ENCODE measurements around the gene GFOD1. TPM values are rescaled to one million over a fixed set of nuclear protein-coding genes. Genes with fewer than 3 reads are reported as not detected.

The GFOD1 gene
- total and polyA plus RNA-seq, 10 of the 15 experiments (the other 5 are each of a cell fraction or from before 2014, with no cell fraction given), result 6.5 to 41.4 (median 16.0) TPM

DNA sequence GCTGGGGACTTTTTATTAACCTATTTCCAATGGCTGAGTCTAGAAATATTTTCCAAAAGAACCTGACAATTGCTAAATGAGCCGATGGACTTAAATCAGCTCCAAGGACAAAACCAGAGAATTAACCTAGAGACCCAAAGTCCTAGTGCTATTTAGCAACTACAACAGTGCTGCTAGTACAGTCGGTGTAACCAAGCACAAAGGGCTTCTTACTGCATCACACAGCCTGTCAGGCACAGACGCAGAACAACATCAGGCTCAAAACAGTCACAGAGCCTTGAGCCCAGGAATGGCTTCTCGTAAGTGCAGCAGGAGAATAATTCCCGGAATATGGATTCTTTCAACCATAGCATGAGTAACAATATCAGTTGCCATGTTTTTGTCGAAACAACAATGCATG lies 70.0 kb downstream of the GFOD1 start (continued):
- TF ChIP-seq, protein P1, sequence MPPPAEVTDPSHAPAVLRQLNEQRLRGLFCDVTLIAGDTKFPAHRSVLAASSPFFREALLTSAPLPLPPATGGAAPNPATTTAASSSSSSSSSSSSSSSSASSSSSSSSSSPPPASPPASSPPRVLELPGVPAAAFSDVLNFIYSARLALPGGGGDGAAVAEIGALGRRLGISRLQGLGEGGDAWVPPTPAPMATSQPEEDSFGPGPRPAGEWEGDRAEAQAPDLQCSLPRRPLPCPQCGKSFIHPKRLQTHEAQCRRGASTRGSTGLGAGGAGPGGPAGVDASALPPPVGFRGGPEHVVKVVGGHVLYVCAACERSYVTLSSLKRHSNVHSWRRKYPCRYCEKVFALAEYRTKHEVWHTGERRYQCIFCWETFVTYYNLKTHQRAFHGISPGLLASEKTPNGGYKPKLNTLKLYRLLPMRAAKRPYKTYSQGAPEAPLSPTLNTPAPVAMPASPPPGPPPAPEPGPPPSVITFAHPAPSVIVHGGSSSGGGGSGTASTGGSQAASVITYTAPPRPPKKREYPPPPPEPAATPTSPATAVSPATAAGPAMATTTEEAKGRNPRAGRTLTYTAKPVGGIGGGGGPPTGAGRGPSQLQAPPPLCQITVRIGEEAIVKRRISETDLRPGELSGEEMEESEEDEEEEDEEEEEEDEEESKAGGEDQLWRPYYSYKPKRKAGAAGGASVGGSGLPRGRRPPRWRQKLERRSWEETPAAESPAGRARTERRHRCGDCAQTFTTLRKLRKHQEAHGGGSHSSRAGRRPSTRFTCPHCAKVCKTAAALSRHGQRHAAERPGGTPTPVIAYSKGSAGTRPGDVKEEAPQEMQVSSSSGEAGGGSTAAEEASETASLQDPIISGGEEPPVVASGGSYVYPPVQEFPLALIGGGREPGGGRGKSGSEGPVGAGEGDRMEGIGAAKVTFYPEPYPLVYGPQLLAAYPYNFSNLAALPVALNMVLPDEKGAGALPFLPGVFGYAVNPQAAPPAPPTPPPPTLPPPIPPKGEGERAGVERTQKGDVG (CRISPR knock-in tag; IDR thresholded peaks at IDR 0.05), result no peak
- TF ChIP-seq, protein P2, sequence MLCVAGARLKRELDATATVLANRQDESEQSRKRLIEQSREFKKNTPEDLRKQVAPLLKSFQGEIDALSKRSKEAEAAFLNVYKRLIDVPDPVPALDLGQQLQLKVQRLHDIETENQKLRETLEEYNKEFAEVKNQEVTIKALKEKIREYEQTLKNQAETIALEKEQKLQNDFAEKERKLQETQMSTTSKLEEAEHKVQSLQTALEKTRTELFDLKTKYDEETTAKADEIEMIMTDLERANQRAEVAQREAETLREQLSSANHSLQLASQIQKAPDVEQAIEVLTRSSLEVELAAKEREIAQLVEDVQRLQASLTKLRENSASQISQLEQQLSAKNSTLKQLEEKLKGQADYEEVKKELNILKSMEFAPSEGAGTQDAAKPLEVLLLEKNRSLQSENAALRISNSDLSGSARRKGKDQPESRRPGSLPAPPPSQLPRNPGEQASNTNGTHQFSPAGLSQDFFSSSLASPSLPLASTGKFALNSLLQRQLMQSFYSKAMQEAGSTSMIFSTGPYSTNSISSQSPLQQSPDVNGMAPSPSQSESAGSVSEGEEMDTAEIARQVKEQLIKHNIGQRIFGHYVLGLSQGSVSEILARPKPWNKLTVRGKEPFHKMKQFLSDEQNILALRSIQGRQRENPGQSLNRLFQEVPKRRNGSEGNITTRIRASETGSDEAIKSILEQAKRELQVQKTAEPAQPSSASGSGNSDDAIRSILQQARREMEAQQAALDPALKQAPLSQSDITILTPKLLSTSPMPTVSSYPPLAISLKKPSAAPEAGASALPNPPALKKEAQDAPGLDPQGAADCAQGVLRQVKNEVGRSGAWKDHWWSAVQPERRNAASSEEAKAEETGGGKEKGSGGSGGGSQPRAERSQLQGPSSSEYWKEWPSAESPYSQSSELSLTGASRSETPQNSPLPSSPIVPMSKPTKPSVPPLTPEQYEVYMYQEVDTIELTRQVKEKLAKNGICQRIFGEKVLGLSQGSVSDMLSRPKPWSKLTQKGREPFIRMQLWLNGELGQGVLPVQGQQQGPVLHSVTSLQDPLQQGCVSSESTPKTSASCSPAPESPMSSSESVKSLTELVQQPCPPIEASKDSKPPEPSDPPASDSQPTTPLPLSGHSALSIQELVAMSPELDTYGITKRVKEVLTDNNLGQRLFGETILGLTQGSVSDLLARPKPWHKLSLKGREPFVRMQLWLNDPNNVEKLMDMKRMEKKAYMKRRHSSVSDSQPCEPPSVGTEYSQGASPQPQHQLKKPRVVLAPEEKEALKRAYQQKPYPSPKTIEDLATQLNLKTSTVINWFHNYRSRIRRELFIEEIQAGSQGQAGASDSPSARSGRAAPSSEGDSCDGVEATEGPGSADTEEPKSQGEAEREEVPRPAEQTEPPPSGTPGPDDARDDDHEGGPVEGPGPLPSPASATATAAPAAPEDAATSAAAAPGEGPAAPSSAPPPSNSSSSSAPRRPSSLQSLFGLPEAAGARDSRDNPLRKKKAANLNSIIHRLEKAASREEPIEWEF (IDR thresholded peaks at IDR 0.05; ENCODE audit: insufficient replicate concordance, low read depth, low read length), result no peak
- no peak for TF ChIP-seq RAD51 (IDR thresholded peaks at IDR 0.05)
- TF ChIP-seq KAT2A (conservative IDR thresholded peaks at IDR 0.05; ENCODE audit: control insufficient read depth, low read depth, low read length), result no peak
- TF ChIP-seq NFXL1 (IDR thresholded peaks at IDR 0.05; ENCODE audit: borderline replicate concordance), result no peak
- no peak for TF ChIP-seq NBN (IDR thresholded peaks at IDR 0.05)
- no peak for TF ChIP-seq SREBF2 (IDR thresholded peaks at IDR 0.05; ENCODE audit: low read length)

All from GM12878 (cell line).